PC-3 (cell line): Measurements from ENCODE around the gene TOPBP1. TPM values are rescaled to one million over a fixed set of nuclear protein-coding genes. Genes with fewer than 3 reads are reported as not detected.
A peak's percentile ranks its signal among the peaks of the same experiment; 100 is the strongest.

Experiments
- ATAC-seq: fragments of 200-7000 bp; cut with Tn5 transposase; 2 replicates; pipeline ENCODE4 v1.9.1; 2020; ENCODE audit warnings: mild to moderate bottlenecking, moderate library complexity
- BruUV-seq: library from RNA; stranded (reverse); fragments of 400-500 nt; replicated peaks from 2 replicates; lab custom pipeline; 2021; lab: Mats Ljungman, UMichigan
- CTCF ChIA-PET: fragments of 300-600 bp; sonication (Branson Sonifier 250); formaldehyde crosslinking; loops from one replicate; lab custom pipeline; 2022; ENCODE audit warnings: antibody characterized with exemption; lab: Charles Lee
- POLR2A ChIA-PET: fragments of 300-600 bp; sonication (Branson Sonifier 250); formaldehyde crosslinking; loops from one replicate; lab custom pipeline; 2022; ENCODE audit warnings: antibody characterized with exemption; ENCODE audit not compliant: unreplicated experiment; lab: Charles Lee
- DNase-seq: peaks from one replicate; pipeline ENCODE4 v3.0.0-alpha.2; 2015
- H2AFZ ChIP-seq: fragments of 300-600 bp; sonication (generic); 2 replicates; pipeline ENCODE4 v1.6.0; 2016; ENCODE audit warnings: antibody characterized with exemption, low read length
- H3F3A ChIP-seq: fragments of 300-600 bp; sonication (generic); one replicate; pipeline ENCODE4 v1.6.0; 2017; ENCODE audit warnings: antibody characterized with exemption, low read length, control low read depth, mild to moderate bottlenecking; ENCODE audit not compliant: unreplicated experiment
- H3K27ac ChIP-seq: fragments of 300-600 bp; sonication (generic); 2 replicates; pipeline ENCODE4 v1.5.1; 2016; ENCODE audit warnings: mild to moderate bottlenecking, low read length
- H3K27me3 ChIP-seq: fragments of 300-600 bp; sonication (generic); 2 replicates; pipeline ENCODE4 v1.6.1; 2016; ENCODE audit warnings: low read length, mixed read lengths
- H3K36me3 ChIP-seq: fragments of 300-600 bp; sonication (generic); 2 replicates; pipeline ENCODE4 v1.6.1; 2016; ENCODE audit warnings: low read depth, mixed run types, low read length, mixed read lengths
- H3K4me1 ChIP-seq: fragments of 300-600 bp; sonication (generic); 2 replicates; pipeline ENCODE4 v1.5.1; 2016; ENCODE audit warnings: low read length; ENCODE audit not compliant: insufficient read depth
- H3K4me2 ChIP-seq: fragments of 300-600 bp; sonication (generic); 2 replicates; pipeline ENCODE4 v1.6.0; 2016; ENCODE audit warnings: low read length
- H3K4me3 ChIP-seq: fragments of 300-600 bp; sonication (generic); 2 replicates; pipeline ENCODE4 v1.5.1; 2016; ENCODE audit warnings: mild to moderate bottlenecking, low read length, mixed read lengths
- H3K79me2 ChIP-seq: fragments of 300-600 bp; sonication (generic); 2 replicates; pipeline ENCODE4 v1.6.1; 2017; ENCODE audit warnings: low read length, mixed read lengths
- H3K9ac ChIP-seq: fragments of 300-600 bp; sonication (generic); 2 replicates; pipeline ENCODE4 v1.6.0; 2016; ENCODE audit warnings: mild to moderate bottlenecking, low read length
- H3K9me2 ChIP-seq: fragments of 300-600 bp; sonication (generic); replicated peaks from 2 replicates; pipeline ENCODE4 v1.6.1; 2016; ENCODE audit warnings: mixed run types, low read length, mixed read lengths
- H3K9me3 ChIP-seq: fragments of 300-600 bp; sonication (generic); 2 replicates; pipeline ENCODE4 v1.6.1; 2016; ENCODE audit warnings: low read length, mixed read lengths
- H4K20me1 ChIP-seq: fragments of 300-600 bp; sonication (generic); 2 replicates; pipeline ENCODE4 v1.6.1; 2016; ENCODE audit warnings: low read length, mixed read lengths
- CTCF ChIP-seq: fragments of 300-600 bp; sonication (generic); conservative IDR thresholded peaks from 2 replicates; pipeline ENCODE4 v1.5.1; 2017; ENCODE audit warnings: antibody characterized with exemption, low read depth, mild to moderate bottlenecking, low read length
- EZH2 ChIP-seq: fragments of 300-600 bp; sonication (generic); IDR thresholded peaks from one replicate; pipeline ENCODE4 v1.6.1; 2017; ENCODE audit warnings: antibody characterized with exemption, mild to moderate bottlenecking, low read length; ENCODE audit not compliant: unreplicated experiment
- EZH2phosphoT487 ChIP-seq: fragments of 300-600 bp; sonication (generic); IDR thresholded peaks from 2 replicates; pipeline ENCODE4 v1.6.1; 2018; ENCODE audit warnings: mild to moderate bottlenecking, antibody characterized with exemption, low read length, borderline replicate concordance
- intact Hi-C: fragments of 100-400 bp; cut with micrococcal nuclease; formaldehyde crosslinking; loops from 2 replicates; pipeline ENCODE4 v1.9.0; 2023
- total RNA-seq: library from RNA; depleted of rRNA; stranded (reverse); fragments of >200 nt; gene quantifications from 2 replicates; pipeline ENCODE4 v1.2.3, GENCODE V29; 2014

Gene TOPBP1
- total RNA-seq, 1 experiment from 2014 or later, result 42.4 TPM

GRCh38 chr3:133573054-133573628 is 88.6 kb downstream of the TOPBP1 start:
- H4K20me1 ChIP-seq, result peaks cover 27% of the 10 kb centered on the region
- POLR2A ChIA-PET, result interaction anchor here (0.5 to 1.0 kb wide), 7 partner anchors 27 to 900 kb away, joined by 3 to 5 read pairs (median 4); no protein-coding TSS in a partner anchor
- TF ChIP-seq EZH2phosphoT487 (no peak), EZH2 (no peak), CTCF (no peak)
- no TSS peak for BruUV-seq
- peaks cover 40% of the 10 kb centered on the region for H3K79me2 ChIP-seq
- H3K9me2 ChIP-seq, result no peaks in the 10 kb centered on the region
- H3K4me1 ChIP-seq, result peaks cover 57% of the 10 kb centered on the region
- ATAC-seq, result peak; percentile 82
- H3K9ac ChIP-seq, result peak overlapping the region; percentile 64
- H3K27me3 ChIP-seq, result no peaks in the 10 kb centered on the region
- H3K27ac ChIP-seq, result peak overlapping the region; percentile 76
- peak; percentile 98 for DNase-seq
- H3K4me2 ChIP-seq, result peak overlapping the region; percentile 73
- CTCF ChIA-PET, result interaction anchor here (0.6 to 0.7 kb wide), 2 partner anchors 15 to 912 kb away, joined by 3 to 4 read pairs; no protein-coding TSS in a partner anchor
- H2AFZ ChIP-seq, result peak overlapping the region; percentile 59
- H3K4me3 ChIP-seq, result peak overlapping the region; percentile 66
- intact Hi-C loops, result loop anchor here (1.0 to 5.0 kb wide), 4 partner anchors 32 to 851 kb away; partner anchors contain the start of genes NPHP3 and SRPRB
- peaks cover 20% of the 10 kb centered on the region for H3K36me3 ChIP-seq
- H3F3A ChIP-seq, result no peaks in the 10 kb centered on the region
- no peaks in the 10 kb centered on the region for H3K9me3 ChIP-seq

GRCh38 chr3:133572158-133573053 is 89.3 kb downstream of the TOPBP1 start:
- TSS peak; percentile 97 for BruUV-seq
- H3K9me2 ChIP-seq, result no peaks in the 10 kb centered on the region
- ChIA-PET POLR2A (interaction anchor here (0.5 to 1.0 kb wide), 6 partner anchors 26 to 899 kb away, joined by 3 to 5 read pairs (median 4); no protein-coding TSS in a partner anchor), CTCF (interaction anchor here (0.7 kb wide), 1 partner anchor 14 kb away, joined by 3 read pairs; no protein-coding TSS in a partner anchor)
- DNase-seq (no peak), ATAC-seq (no peak)
- H3K4me3 ChIP-seq, result peak overlapping the region; percentile 36; the same call in 1 of the 2 replicates
- H4K20me1 ChIP-seq, result peaks cover 21% of the 10 kb centered on the region
- H3K36me3 ChIP-seq, result peaks cover 13% of the 10 kb centered on the region
- H3K9ac ChIP-seq, result peak overlapping the region; percentile 64
- H2AFZ ChIP-seq, result peak overlapping the region; percentile 59
- peaks cover 32% of the 10 kb centered on the region for H3K79me2 ChIP-seq
- no peaks in the 10 kb centered on the region for H3F3A ChIP-seq
- peak overlapping the region; percentile 73 for H3K4me2 ChIP-seq
- intact Hi-C loops, result loop anchor here (1.0 to 5.0 kb wide), 4 partner anchors 32 to 850 kb away; partner anchors contain the start of genes NPHP3 and SRPRB
- no peaks in the 10 kb centered on the region for H3K27me3 ChIP-seq
- peak overlapping the region; percentile 76 for H3K27ac ChIP-seq
- TF ChIP-seq EZH2 (no peak), EZH2phosphoT487 (no peak), CTCF (no peak)
- H3K4me1 ChIP-seq, result peaks cover 58% of the 10 kb centered on the region
- H3K9me3 ChIP-seq, result no peaks in the 10 kb centered on the region
